Measurements from ENCODE around the gene LRP5. TPM values are rescaled to one million over a fixed set of nuclear protein-coding genes. Genes with fewer than 3 reads are reported as not detected.
"Not testable (repeated sequence)": the region's sequence is repeated elsewhere in the genome, so short reads cannot be mapped to it uniquely, and the experiment has no call there.

Gene LRP5
- total and polyA plus RNA-seq, 7 donors: 18.0 to 63.1 (median 28.9) TPM

- no peaks in the 10 kb centered on the region for H3K27me3 ChIP-seq
- 66 to 88% methylated on average over 6 of the region's 6 CpGs for WGBS, 2 donors
- no peak overlapping the region for H3K4me3 ChIP-seq
- no peak for DNase-seq
- intact Hi-C loops (cut with DNase I): loop anchor here (1.0 to 5.0 kb wide), 3 partner anchors 40 to 150 kb away; no protein-coding TSS in a partner anchor
- no peaks in the 10 kb centered on the region for H3K36me3 ChIP-seq
- TF ChIP-seq EP300 (IDR thresholded peaks at IDR 0.05): no peak
- no peak for TF ChIP-seq POLR2A (IDR thresholded peaks at IDR 0.05)
- TF ChIP-seq POLR2AphosphoS5 (IDR thresholded peaks at IDR 0.05): no peak
- TF ChIP-seq CTCF (IDR thresholded peaks at IDR 0.05): no peak
- H3K27ac ChIP-seq: no peak overlapping the region
- H3K4me1 ChIP-seq: peaks cover 0 to 10% (median 7%) of the 10 kb centered on the region in 4 donors
- no peaks in the 10 kb centered on the region for H3K9me3 ChIP-seq
Observed at GRCh38 chr11:68297052-68297378, 15.4 kb upstream of the LRP5 start.

GRCh38 chr11:68297494-68297811 lies 14.9 kb upstream of the LRP5 start:
- Histone ChIP-seq H3K27ac (no peak overlapping the region), H3K4me1 (peaks cover 0 to 10% (median 7%) of the 10 kb centered on the region in 4 donors), H3K36me3 (no peaks in the 10 kb centered on the region), H3K27me3 (no peaks in the 10 kb centered on the region), H3K9me3 (no peaks in the 10 kb centered on the region), H3K4me3 (peak overlapping the region in 1 of 4 donors; percentile 19)
- intact Hi-C loops (cut with DNase I): loop anchor here (1.0 to 5.0 kb wide), 3 partner anchors 40 to 150 kb away; no protein-coding TSS in a partner anchor
- WGBS, 2 donors: 30 to 46% methylated on average over 10 of the region's 10 CpGs
- no peak for DNase-seq
- no peak for TF ChIP-seq EP300 (IDR thresholded peaks at IDR 0.05)
- no peak for TF ChIP-seq POLR2AphosphoS5 (IDR thresholded peaks at IDR 0.05)
- TF ChIP-seq CTCF (IDR thresholded peaks at IDR 0.05): no peak

GRCh38 chr11:68297812-68298658 lies 14.4 kb upstream of the LRP5 start:
- DNase-seq: peak; percentile 86
- H3K9me3 ChIP-seq: no peaks in the 10 kb centered on the region
- peak overlapping the region in 1 of 4 donors; percentile 19 for H3K4me3 ChIP-seq
- no peaks in the 10 kb centered on the region for H3K27me3 ChIP-seq
- TF ChIP-seq POLR2AphosphoS5 (IDR thresholded peaks at IDR 0.05) (peak in 1 of 4 donors; percentile 13), POLR2A (IDR thresholded peaks at IDR 0.05) (no peak), CTCF (IDR thresholded peaks at IDR 0.05) (peak; percentile 95 to 99 (median 98))
- intact Hi-C loops (cut with DNase I): loop anchor here (1.0 to 5.0 kb wide), 3 partner anchors 41 to 149 kb away; no protein-coding TSS in a partner anchor
- WGBS, 2 donors: 6 to 26% methylated on average over 40 of the region's 40 CpGs
- H3K36me3 ChIP-seq: no peaks in the 10 kb centered on the region
- no peak overlapping the region for H3K27ac ChIP-seq
- H3K4me1 ChIP-seq: peaks cover 0 to 12% (median 8%) of the 10 kb centered on the region in 4 donors

- Histone ChIP-seq H3K27me3 (no peaks in the 10 kb centered on the region), H3K9me3 (no peaks in the 10 kb centered on the region), H3K27ac (no peak overlapping the region), H3K4me3 (no peak overlapping the region), H3K4me1 (peaks cover 0 to 16% (median 8%) of the 10 kb centered on the region in 4 donors), H3K36me3 (no peaks in the 10 kb centered on the region)
- 31 to 69% methylated on average over 15 of the region's 15 CpGs for WGBS, 2 donors
- intact Hi-C loops (cut with DNase I): loop anchor here (5.0 kb wide), 1 partner anchor 92 kb away; no protein-coding TSS in a partner anchor
- TF ChIP-seq POLR2A (IDR thresholded peaks at IDR 0.05) (no peak), CTCF (IDR thresholded peaks at IDR 0.05) (no peak), EP300 (IDR thresholded peaks at IDR 0.05) (no peak), POLR2AphosphoS5 (IDR thresholded peaks at IDR 0.05) (no peak)
- no peak for DNase-seq
Observed at GRCh38 chr11:68298659-68299516, 13.5 kb upstream of the LRP5 start.

GRCh38 chr11:68299517-68299879 lies 12.9 kb upstream of the LRP5 start:
- DNase-seq, H3K27me3 ChIP-seq, H3K27ac ChIP-seq, H3K36me3 ChIP-seq, H3K9me3 ChIP-seq, H3K4me3 ChIP-seq: not testable (repeated sequence)
- WGBS, 2 donors: 89 to 93% methylated on average over 9 of the region's 9 CpGs
- H3K4me1 ChIP-seq: peaks cover 0 to 16% (median 8%) of the 10 kb centered on the region in 4 donors
- intact Hi-C loops (cut with DNase I): loop anchor here (5.0 kb wide), 1 partner anchor 92 kb away; no protein-coding TSS in a partner anchor
